ENCODE data around the gene EPS8L1.
"Not testable (repeated sequence)": the region's sequence is repeated elsewhere in the genome, so short reads cannot be mapped to it uniquely, and the experiment has no call there.

EPS8L1 gene

GRCh38 chr19:55096061-55096701, 20.5 kb downstream of the EPS8L1 start:
- no peak for DNase-seq

- DNase-seq = no peak
Observed at GRCh38 chr19:55097864-55098715, 22.4 kb downstream of the EPS8L1 start.

DNA sequence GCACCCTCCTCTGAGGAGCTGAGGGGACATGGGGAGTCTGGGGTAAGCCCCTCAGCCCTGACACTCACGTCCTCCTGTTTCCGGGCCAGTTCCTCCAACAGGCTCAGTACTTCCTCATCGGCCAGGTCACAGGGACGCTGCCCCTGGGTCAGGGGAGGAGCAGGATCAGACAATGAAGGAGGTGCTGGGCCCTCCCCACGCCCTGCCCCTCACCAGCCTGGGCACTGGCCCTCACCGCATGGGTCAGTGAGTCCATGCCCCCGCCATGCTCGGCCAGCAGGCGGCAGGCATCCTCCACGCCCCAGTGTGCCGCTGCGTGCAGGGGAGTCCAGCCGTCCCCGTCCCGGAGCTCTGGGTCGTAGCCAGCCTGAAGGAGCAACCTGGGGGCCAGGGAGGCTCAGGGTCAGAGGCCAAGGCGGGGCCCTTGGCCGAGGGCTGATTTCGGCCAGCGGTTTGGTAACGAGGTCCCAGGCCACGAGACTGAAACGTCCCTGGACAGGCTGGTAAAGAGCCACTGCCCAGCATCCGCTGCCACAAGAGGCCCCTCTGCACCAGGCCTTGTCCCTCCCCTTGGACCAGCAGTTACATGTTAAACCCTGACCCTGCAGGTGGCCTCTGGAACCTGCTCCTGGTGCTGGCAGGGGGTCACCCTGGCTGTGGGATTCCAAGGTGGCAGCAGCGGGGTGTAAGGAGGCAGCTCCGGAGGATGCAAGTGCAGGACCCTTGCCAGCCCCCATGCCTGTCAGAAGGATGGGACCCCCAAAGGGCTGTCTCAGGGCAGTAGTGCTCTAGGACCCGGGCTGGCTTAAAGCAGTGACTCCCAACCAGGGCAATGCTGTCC, 23.3 kb downstream of the EPS8L1 start:
- no peak for DNase-seq

GRCh38 chr19:55099557-55100506, 24.2 kb downstream of the EPS8L1 start:
- DNase-seq = no peak

GRCh38 chr19:55101261-55101660, 25.6 kb downstream of the EPS8L1 start:
- DNase-seq = no peak

- no peak for DNase-seq
Observed at GRCh38 chr19:55103190-55103589, 27.5 kb downstream of the EPS8L1 start.

GRCh38 chr19:55105237-55105636, 29.6 kb downstream of the EPS8L1 start:
- no peak for DNase-seq

GRCh38 chr19:55106591-55106990, 30.9 kb downstream of the EPS8L1 start:
- no peak for DNase-seq

GRCh38 chr19:55107252-55107651, 31.6 kb downstream of the EPS8L1 start:
- not testable (repeated sequence) for DNase-seq

- DNase-seq = no peak
Observed at GRCh38 chr19:55109527-55110291, 34.0 kb downstream of the EPS8L1 start.

- no peak for DNase-seq
Observed at GRCh38 chr19:55111238-55111831, 35.7 kb downstream of the EPS8L1 start.

- no peak for DNase-seq
Observed at GRCh38 chr19:55112246-55112776, 36.6 kb downstream of the EPS8L1 start.

DNA sequence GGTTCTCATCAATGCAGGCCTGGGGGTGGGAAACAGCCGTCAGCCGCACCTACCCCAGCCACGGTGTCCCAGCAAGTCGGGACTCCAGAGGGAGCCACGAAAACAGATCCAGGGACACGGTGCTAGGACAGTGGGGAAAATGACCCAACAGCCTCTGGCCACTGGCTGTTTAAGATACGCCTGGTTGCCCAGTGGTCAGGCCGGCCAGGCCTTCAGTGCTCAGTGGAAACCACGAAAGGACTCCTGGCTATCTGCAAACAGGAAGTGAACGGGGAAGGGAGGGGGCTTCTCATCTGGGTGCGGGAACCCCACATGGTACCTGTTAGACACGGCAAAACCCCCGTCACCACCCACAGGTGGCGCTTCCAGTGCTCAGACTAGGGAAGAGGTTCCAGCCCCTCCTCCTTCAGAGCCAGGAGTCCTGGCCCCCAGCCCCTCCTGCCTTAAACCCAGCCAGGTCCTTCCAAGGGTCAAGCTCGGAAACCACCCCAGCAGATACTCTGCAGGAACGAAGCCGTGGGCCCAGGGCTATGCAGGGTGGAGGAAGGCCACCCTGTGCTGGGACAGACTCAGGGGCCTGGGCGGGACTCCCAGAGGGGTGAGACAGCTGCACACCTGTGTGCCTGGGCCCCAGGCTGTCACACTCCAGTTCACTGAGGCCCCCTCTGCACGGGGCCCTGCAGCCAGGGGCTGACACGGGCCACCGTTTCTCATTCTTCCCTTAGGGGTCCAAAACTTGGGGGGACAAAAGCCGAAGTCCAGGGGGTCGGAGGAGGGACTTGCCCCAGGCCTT, 37.3 kb downstream of the EPS8L1 start:
- no peak for DNase-seq

DNA sequence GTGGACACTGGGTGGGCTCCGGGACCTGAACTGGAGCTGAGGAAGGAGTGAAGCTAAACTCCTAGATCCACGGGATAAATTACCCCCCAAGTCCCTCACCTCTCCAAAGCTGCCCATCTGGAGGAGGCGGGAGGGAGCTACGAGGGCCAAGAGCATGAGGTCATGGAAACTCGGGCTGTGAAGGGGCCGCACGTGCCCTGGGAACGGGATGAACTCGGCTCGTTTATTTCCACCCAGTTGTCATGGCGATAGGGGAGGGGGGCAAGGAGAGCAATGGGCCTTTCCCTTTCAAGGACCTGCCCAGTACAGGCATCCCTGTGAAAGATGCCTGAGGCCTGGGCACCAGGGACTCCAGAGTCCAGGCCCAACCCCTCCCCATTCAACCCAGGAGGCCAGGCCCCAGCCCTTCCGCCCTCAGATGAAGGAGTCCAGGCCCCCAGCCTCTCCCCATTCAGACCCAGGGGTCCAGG, 37.9 kb downstream of the EPS8L1 start:
- no peak for DNase-seq

DNA sequence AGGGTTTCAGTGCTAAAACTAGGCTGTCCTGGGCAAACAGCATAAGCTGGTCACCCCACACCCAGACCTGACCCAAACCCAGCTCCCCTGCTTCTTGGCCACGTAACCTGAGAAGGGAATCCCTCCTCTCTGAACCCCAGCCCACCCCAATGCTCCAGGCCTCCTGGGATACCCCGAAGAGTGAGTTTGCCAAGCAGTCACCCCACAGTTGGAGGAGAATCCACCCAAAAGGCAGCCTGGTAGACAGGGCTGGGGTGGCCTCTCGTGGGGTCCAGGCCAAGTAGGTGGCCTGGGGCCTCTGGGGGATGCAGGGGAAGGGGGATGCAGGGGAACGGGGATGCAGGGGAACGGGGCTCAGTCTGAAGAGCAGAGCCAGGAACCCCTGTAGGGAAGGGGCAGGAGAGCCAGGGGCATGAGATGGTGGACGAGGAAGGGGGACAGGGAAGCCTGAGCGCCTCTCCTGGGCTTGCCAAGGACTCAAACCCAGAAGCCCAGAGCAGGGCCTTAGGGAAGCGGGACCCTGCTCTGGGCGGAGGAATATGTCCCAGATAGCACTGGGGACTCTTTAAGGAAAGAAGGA, 39.0 kb downstream of the EPS8L1 start:
- no peak for DNase-seq

- no peak for DNase-seq
Observed at GRCh38 chr19:55115446-55116065, 39.9 kb downstream of the EPS8L1 start.

GRCh38 chr19:55116232-55116858, 40.7 kb downstream of the EPS8L1 start:
- DNase-seq = peak; percentile 52
